ENCODE results near the gene CRTC2.

Gene CRTC2

DNA sequence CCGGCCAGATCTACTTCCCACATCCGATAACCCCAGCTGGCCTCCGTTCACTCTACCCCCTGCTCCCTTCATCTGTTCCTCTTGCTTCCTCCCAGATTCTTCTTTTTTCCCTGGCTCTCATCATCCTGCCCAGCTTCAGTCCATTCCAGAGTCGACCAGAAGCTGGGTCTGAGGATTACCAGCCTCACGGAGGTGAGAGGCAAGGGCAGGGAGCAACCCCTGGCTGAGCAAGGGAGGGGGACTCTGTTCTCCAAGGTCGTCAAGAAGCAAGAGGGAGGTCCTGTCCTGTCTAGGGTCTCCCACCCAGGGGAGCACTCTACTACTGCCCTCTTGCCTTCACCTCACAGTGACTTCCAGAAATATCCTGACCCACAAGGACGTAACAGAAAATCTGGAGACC lies 15.1 kb upstream of the CRTC2 start:
- DNase-seq: no peak

- no peak for DNase-seq
Observed at GRCh38 chr1:153973071-153973470, 14.7 kb upstream of the CRTC2 start.

GRCh38 chr1:153970346-153970745 lies 11.9 kb upstream of the CRTC2 start:
- no peak for DNase-seq

GRCh38 chr1:153968972-153969371 lies 10.6 kb upstream of the CRTC2 start:
- no peak for DNase-seq

DNA sequence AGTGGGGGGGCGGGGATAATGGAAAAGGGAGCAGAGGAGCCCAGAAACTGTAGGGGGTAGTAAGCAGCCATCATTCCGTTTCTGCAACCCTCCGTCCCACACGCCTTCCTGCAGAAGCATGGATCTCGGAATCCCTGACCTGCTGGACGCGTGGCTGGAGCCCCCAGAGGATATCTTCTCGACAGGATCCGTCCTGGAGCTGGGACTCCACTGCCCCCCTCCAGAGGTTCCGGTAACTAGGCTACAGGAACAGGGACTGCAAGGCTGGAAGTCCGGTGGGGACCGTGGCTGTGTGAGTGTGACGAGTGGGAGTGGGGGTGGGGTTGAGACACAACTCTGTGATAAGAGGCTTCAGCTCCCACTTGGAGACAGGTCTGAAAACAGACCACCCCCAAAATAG lies 10.0 kb upstream of the CRTC2 start:
- no peak for DNase-seq

GRCh38 chr1:153968000-153968363 lies 9.6 kb upstream of the CRTC2 start:
- DNase-seq: peak; percentile 70

GRCh38 chr1:153967107-153967999 lies 8.9 kb upstream of the CRTC2 start, which contains the start of gene CREB3L4:
TSS of gene CREB3L4 (plus strand) at chr1:153967902. CDS start at chr1:153968526, 624 bp downstream.
- DNase-seq: peak; percentile 99

DNA sequence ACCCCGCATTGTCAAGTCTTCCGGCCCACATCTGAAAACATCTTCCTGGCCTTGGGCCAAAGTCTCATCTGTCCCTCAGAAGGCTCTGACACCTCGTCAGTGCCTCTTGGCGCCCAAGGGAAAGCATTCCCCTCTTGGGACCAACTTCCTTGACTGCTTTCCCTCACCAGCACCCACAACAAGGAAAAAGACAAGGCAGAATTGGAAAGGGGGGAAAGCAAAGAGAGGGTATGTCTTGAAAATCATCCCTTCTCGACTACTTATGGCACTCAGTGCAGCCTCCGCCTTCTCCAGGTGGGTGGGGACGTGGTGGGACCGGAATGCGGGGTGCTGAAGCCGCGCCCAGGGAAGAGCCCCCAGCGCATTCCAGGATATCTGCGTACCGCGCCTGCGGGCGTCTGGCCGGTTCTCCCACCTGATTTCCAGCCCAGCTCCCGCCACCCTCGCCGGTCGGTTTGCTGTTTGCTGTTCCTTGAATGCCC lies 5.5 kb upstream of the CRTC2 start:
- DNase-seq: no peak

- peak; percentile 98 for DNase-seq
Observed at GRCh38 chr1:153963030-153963849, 4.8 kb upstream of the CRTC2 start, which contains the start of gene SLC39A1. TSS of gene SLC39A1 (minus strand) at chr1:153963537. CDS start at chr1:153962715, 822 bp downstream.

- DNase-seq: no peak
Observed at GRCh38 chr1:153962088-153963029, 3.9 kb upstream of the CRTC2 start.

- DNase-seq: no peak
Observed at GRCh38 chr1:153961421-153961820, 3.0 kb upstream of the CRTC2 start.

DNA sequence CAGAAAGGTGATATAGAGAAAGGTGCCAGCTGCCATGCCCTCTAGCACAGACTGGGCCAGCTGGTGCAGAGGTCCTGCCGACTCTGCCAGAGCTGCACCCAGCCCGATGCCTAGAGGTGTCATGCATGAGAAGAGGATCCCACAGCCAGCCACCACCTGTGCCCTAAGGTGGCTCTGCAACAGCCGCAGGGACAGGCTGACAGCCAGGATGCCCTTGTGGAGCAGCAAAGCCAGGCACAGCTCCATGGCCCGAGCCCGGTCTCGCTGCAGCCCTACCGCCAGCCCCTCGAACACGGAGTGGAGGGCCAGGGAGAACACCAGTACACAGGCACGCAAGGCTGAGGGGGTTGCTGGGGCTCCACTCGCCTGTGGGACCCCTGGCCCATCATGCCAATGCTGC lies 1.8 kb upstream of the CRTC2 start:
- DNase-seq: no peak

DNA sequence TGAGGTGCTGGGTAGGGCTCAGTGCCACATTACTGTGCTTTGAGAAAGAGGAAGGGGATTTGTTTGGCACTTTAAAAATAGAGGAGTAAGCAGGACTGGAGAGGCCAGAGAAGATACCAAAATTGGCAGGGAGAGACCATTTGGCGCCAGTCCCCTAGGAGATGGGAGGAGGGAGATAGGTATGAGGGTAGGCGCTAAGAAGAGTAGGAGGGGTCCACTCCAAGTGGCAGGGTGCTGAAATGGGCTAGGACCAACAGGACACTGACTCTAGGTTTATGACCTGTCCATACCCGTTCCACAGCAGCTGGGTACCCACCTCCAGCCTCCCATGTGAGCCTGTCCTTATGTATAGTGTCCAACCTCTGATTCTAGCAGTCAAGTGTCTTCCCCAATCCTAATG lies 1.0 kb upstream of the CRTC2 start:
- no peak for DNase-seq

DNA sequence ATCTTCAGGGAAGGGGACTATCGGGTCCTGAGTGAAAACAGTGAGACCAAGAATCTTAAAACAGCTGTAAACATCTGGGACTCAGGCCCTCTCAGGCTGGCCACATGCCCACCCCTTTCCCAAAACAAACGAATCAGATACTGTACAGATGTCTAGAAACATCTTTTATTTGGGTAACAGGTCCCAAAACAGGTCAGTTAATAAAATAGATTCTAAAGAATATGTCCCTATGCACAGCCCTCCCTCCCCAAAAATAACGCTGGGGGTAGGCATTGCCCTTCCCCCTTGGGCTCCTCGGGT lies 499 bp upstream of the CRTC2 start:
- no peak for DNase-seq

DNA sequence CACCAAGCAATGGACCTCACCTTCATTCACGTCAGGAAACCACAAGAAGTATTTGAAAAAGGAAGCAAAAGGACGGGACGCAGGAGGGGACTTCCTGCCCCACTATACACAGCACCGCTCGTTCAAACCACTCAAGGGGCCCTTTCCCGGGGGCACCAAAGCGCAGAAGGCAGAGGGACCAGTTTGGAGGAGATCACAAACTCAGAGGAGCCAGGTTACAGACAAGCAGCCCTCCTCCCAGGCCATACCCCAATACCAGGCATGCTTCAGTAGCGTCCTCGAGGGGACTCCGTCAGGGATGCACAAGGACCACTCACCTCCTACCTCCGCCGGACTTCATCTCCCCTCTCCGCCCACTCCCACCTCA lies 685 bp downstream of the CRTC2 start:
- no peak for DNase-seq

DNA sequence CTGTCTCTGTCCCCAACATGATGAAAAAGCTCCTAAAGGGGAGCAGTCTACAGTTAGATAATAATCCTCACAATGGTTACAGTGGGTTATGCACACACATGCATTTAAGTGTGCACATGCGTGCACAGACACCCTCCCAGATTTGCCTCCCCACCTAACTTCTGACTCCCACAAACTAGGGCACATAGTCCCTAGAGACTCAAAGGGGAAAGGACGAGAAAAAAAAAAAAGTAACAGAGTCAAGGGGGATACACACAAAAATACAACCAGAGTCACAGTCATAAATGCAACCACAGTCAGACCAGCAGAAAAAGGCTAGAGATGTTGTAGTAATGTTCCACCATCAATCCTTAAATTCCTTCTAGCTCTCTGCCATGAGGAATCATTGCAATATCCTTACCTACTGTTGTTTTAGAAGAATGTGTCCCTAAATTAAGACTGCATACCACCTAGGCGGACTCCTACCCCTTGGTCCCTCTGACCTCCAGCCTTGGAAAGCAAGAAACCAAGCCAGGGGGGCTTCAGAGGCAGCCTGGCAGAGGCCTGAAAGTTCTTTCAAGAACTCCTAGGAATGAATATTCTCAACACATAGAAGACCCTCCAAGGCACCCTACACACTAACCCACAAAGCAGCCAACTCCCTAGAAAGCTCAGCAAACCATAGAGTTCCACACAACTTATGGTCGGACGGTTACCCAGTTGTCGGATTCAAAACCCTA lies 1.3 kb downstream of the CRTC2 start:
- no peak for DNase-seq

DNA sequence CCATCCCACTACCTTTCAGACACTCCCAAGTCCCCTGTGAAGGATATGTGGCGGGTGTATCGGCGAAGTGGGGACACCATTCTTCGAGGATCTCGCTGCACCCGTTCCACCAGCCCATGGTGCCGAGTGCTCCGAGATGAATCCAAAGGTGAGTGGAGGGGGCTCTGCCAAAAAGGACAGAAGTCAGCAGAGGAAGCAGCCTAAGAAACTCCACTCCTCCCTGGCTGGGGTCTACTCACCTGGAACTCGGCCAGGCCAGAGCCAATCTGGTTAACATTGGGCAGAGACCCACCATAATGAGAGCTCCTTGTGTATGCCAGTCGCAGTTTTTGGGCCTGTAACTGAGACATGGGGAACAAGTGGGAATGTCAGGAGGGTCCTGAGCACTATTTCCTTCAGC lies 3.6 kb downstream of the CRTC2 start:
- no peak for DNase-seq

DNA sequence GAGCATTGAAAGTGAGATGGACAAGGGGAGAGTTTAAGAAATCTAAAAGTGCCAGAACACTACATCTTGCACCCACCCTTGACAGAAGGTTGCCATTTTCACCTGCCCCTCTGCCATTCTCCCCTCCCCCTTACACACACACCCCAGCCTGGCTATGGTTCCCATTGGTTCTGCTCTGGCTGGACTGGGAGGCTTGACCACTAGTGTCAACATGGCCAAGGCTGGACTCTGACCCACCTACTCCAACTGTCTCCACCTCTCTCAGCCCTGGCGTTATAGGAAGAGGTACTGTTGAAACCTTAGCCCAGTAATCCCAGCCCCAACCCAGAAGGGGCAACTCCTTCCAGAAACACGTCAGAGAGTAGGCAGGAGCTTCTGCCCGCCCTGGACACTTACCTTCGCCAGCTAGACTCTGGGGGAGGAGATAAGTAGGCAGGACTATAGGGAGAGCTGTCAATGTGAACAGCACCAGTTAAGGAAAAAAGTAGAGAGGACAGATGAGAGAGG lies 4.5 kb downstream of the CRTC2 start:
- no peak for DNase-seq

DNA sequence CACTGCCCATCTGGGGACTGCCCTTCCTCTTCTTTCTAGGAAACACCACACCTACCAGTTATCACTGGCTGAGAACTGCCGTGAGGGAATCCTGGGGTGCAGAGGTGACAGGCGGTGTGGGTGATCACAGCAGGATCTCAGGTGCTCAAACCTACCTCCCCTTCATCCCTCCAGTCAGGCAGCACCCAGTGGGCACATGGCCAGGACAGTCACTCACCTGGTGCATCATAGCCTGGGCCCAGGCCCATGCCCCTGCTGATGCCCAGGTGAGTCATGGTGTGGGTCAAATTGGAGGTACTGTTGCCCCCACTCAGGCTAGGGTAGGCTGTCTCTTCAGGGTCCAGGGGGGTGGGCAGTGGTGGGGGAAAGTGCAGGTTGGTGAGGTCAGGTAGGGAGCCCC lies 6.6 kb downstream of the CRTC2 start:
- no peak for DNase-seq

GRCh38 chr1:153951183-153951582 lies 7.2 kb downstream of the CRTC2 start:
- no peak for DNase-seq

- peak; percentile 57 for DNase-seq
Observed at GRCh38 chr1:153946622-153947241, 11.7 kb downstream of the CRTC2 start, which contains the start of gene DENND4B. TSS of gene DENND4B (minus strand) at chr1:153946718. CDS start at chr1:153944374, 2,344 bp downstream.
